Mucosa of descending colon (tissue), 3 donors: ENCODE results near the gene CD40. TPM values are rescaled to one million over a fixed set of nuclear protein-coding genes. Genes with fewer than 3 reads are reported as not detected.

Source experiments
- ATAC-seq: fragments of 200-7000 bp; cut with Tn5 transposase; one replicate; pipeline ENCODE4 v1.9.1; 2020; ENCODE audit warnings: mild to moderate bottlenecking, moderate library complexity
- DNase-seq, 3 donors: peaks; one replicate each; pipeline ENCODE4 v3.0.0-alpha.2; 2020
- H3K36me3 ChIP-seq: fragments of 200-600 bp; one replicate; pipeline ENCODE4 v1.8.0; 2021; ENCODE audit warnings: low read depth, mild to moderate bottlenecking
- H3K4me1 ChIP-seq: fragments of 200-600 bp; one replicate; pipeline ENCODE4 v1.8.0; 2021; ENCODE audit warnings: low read depth, mild to moderate bottlenecking
- H3K4me3 ChIP-seq: fragments of 200-600 bp; one replicate; pipeline ENCODE4 v1.8.0; 2021; ENCODE audit warnings: mild to moderate bottlenecking
- H3K9me3 ChIP-seq: fragments of 200-600 bp; one replicate; pipeline ENCODE4 v1.8.0; 2021; ENCODE audit warnings: mild to moderate bottlenecking
- CTCF ChIP-seq: fragments of 200-600 bp; IDR thresholded peaks from one replicate; pipeline ENCODE4 v1.8.0; 2022; ENCODE audit warnings: antibody characterized with exemption, mild to moderate bottlenecking
- intact Hi-C, 2 donors: fragments of 100-400 bp; cut with DNase I in 1 of 2; cut with micrococcal nuclease in 1 of 2; formaldehyde crosslinking; loops; one replicate each; pipeline versions ENCODE4 v1.11.0 to v1.11.1; 2022; cut with DNase I, micrococcal nuclease
- total RNA-seq, 3 donors: library from RNA; stranded (reverse); fragmentation: NEBNext Ultra II Directional in 2 of 3; extraction: Animal tissue kit (Norgen Biotek cat#: 25700) in 2 of 3; gene quantifications; one replicate each; pipeline versions ENCODE4 v1.2.1 to v1.2.4, GENCODE V29; 2021 to 2023
- donor health status: DM: no; HTN: no; CAD: no; lungs with moderate emphysema.
- donor health status: DM: no; HTN: no; CAD: no.
- donor health status: DM: no; HTN: yes; CAD: no.

CD40 gene
- total RNA-seq, 3 donors from 2014 or later = 2.8 to 10.0 (median 6.0) TPM

GRCh38 chr20:46154796-46155195, 36.7 kb downstream of the CD40 start:
- Histone ChIP-seq H3K4me1 (no peaks in the 10 kb centered on the region), H3K9me3 (no peaks in the 10 kb centered on the region), H3K4me3 (no peak overlapping the region), H3K36me3 (no peaks in the 10 kb centered on the region)
- intact Hi-C loops = no loop called here
- TF ChIP-seq CTCF = no peak
- DNase-seq (no peak), ATAC-seq (no peak)

- ATAC-seq (no peak), DNase-seq (no peak)
- Histone ChIP-seq H3K9me3 (no peaks in the 10 kb centered on the region), H3K36me3 (no peaks in the 10 kb centered on the region), H3K4me3 (no peak overlapping the region), H3K4me1 (no peaks in the 10 kb centered on the region)
- intact Hi-C loops = no loop called here
- no peak for TF ChIP-seq CTCF
These were observed 38.0 kb downstream of the CD40 start for GRCh38 chr20:46156065-46156464.

GRCh38 chr20:46157076-46157592, 39.0 kb downstream of the CD40 start:
- DNase-seq (no peak), ATAC-seq (no peak)
- H3K9me3 ChIP-seq = no peaks in the 10 kb centered on the region
- H3K4me3 ChIP-seq = no peak overlapping the region
- H3K36me3 ChIP-seq = no peaks in the 10 kb centered on the region
- intact Hi-C loops = no loop called here
- H3K4me1 ChIP-seq = no peaks in the 10 kb centered on the region
- no peak for TF ChIP-seq CTCF

- ATAC-seq = no peak
- DNase-seq = no peak
- TF ChIP-seq CTCF = no peak
These were observed 39.5 kb downstream of the CD40 start for GRCh38 chr20:46157625-46158024.

GRCh38 chr20:46158476-46158987, 40.4 kb downstream of the CD40 start:
- H3K4me3 ChIP-seq = no peak overlapping the region
- no peaks in the 10 kb centered on the region for H3K4me1 ChIP-seq
- DNase-seq = no peak
- no peaks in the 10 kb centered on the region for H3K9me3 ChIP-seq
- no peaks in the 10 kb centered on the region for H3K36me3 ChIP-seq
- no peak for TF ChIP-seq CTCF
- intact Hi-C loops = no loop called here
- no peak for ATAC-seq

More at GRCh38 chr20:46157625-46158024, 39.5 kb downstream of the CD40 start:
- Histone ChIP-seq H3K36me3 (no peaks in the 10 kb centered on the region), H3K9me3 (no peaks in the 10 kb centered on the region), H3K4me3 (no peak overlapping the region), H3K4me1 (no peaks in the 10 kb centered on the region)
- intact Hi-C loops = no loop called here
